SK-N-SH (cell line): ENCODE results near the gene ANKRD44. TPM values are rescaled to one million over a fixed set of nuclear protein-coding genes. Genes with fewer than 3 reads are reported as not detected.

Experiments
- CTCF ChIA-PET: fragments of 300-600, 350-600 bp; formaldehyde crosslinking; extraction: SDS; loops from one replicate; lab custom pipeline; 2021; lab: Yijun Ruan, JAX
- POLR2A ChIA-PET: fragments of 350-600 bp; sonication (Branson Sonifier 250); formaldehyde crosslinking; extraction: SDS; loops from one replicate; lab custom pipeline; 2020; ENCODE audit warnings: antibody characterized with exemption, inconsistent platforms; lab: Yijun Ruan, JAX
- DNase-seq: peaks from one replicate; pipeline ENCODE4 v3.0.0; 2012
- H2AFZ ChIP-seq: fragments of 200-600 bp; sonication (generic); 2 replicates; pipeline ENCODE4 v1.8.1; 2016; ENCODE audit warnings: antibody characterized with exemption, mild to moderate bottlenecking, low read depth
- H3F3A ChIP-seq: fragments of 200-600 bp; sonication (generic); replicated peaks from 2 replicates; pipeline ENCODE3; 2016; ENCODE audit warnings: antibody characterized with exemption, mild to moderate bottlenecking; ENCODE audit not compliant: insufficient read depth
- H3K27ac ChIP-seq, 2 experiments: fragments of 200-500 bp in 1 of 2; fragments of 200-600 bp in 1 of 2; sonication (Bioruptor generic) in 1 of 2; sonication (generic), shearing (Covaris generic) in 1 of 2; 2 replicates each; pipeline versions ENCODE4 v1.5.1 to v1.6.1; 2014 to 2016; ENCODE audit warnings: low read depth in 2 of 2, inconsistent platforms in 1 of 2, low read length in 1 of 2, mild to moderate bottlenecking in 1 of 2, mixed read lengths in 1 of 2
- H3K27me3 ChIP-seq: fragments of 200-600 bp; sonication (generic), shearing (Covaris generic); 2 replicates; pipeline ENCODE4 v1.6.1; 2016; ENCODE audit warnings: mixed run types; ENCODE audit not compliant: insufficient read depth
- H3K36me3 ChIP-seq, 2 experiments: fragments of 200-500 bp in 1 of 2; fragments of 200-600 bp in 1 of 2; sonication (Bioruptor generic) in 1 of 2; sonication (generic) in 1 of 2; replicated peaks in 1 of 2; 2 replicates each; pipeline versions ENCODE3 to v1.5.1; 2014 to 2016; ENCODE audit warnings: low read length in 1 of 2, mild to moderate bottlenecking in 1 of 2; ENCODE audit not compliant: insufficient read depth in 2 of 2, control insufficient read depth in 1 of 2
- H3K4me1 ChIP-seq, 2 experiments: fragments of 200-500 bp in 1 of 2; fragments of 200-600 bp in 1 of 2; sonication (Bioruptor generic) in 1 of 2; sonication (generic), shearing (Covaris generic) in 1 of 2; 2 replicates each; pipeline versions ENCODE4 v1.5.1 to v1.6.1; 2014 to 2016; ENCODE audit warnings: low read depth in 1 of 2, low read length in 1 of 2, mixed run types in 1 of 2; ENCODE audit not compliant: insufficient read depth in 2 of 2, control insufficient read depth in 1 of 2
- H3K4me2 ChIP-seq: fragments of 200-600 bp; sonication (generic), shearing (Covaris generic); 2 replicates; pipeline ENCODE4 v1.6.1; 2017; ENCODE audit warnings: mixed run types
- H3K4me3 ChIP-seq, 2 experiments: fragments of 200-500 bp in 1 of 2; fragments of 200-600 bp in 1 of 2; sonication (Bioruptor generic) in 1 of 2; sonication (generic), shearing (Covaris generic) in 1 of 2; 2 replicates each; pipeline versions ENCODE4 v1.5.1 to v1.8.1; 2014 to 2016; ENCODE audit warnings: low read depth in 2 of 2, inconsistent platforms in 1 of 2, low read length in 1 of 2, mild to moderate bottlenecking in 1 of 2, mixed read lengths in 1 of 2, moderate library complexity in 1 of 2
- H3K79me2 ChIP-seq: fragments of 200-600 bp; sonication (generic); 2 replicates; pipeline ENCODE4 v1.8.1; 2017; ENCODE audit warnings: mild to moderate bottlenecking; ENCODE audit not compliant: insufficient read depth
- H3K9ac ChIP-seq: fragments of 200-600 bp; sonication (generic); 2 replicates; pipeline ENCODE4 v1.6.1; 2017; ENCODE audit warnings: mixed run types
- H3K9me2 ChIP-seq: fragments of 200-600 bp; sonication (generic); 2 replicates; pipeline ENCODE4 v1.6.1; 2017; ENCODE audit warnings: mixed run types
- H3K9me3 ChIP-seq: fragments of 200-600 bp; sonication (generic); 2 replicates; pipeline ENCODE4 v1.6.1; 2017; ENCODE audit warnings: mixed run types, mild to moderate bottlenecking, moderate library complexity
- H4K20me1 ChIP-seq: fragments of 200-600 bp; sonication (generic); 2 replicates; pipeline ENCODE4 v1.6.1; 2017; ENCODE audit warnings: mild to moderate bottlenecking, mixed run types; ENCODE audit not compliant: insufficient read depth
- FOXJ3 ChIP-seq: sonication (generic); formaldehyde crosslinking; IDR thresholded peaks from 2 replicates; pipeline ENCODE4 v1.5.1; 2020; ENCODE audit warnings: mild to moderate bottlenecking, missing genetic modification reagents
- FOXM1 ChIP-seq: IDR thresholded peaks from 2 replicates; pipeline ENCODE4 v1.4.0; 2012; ENCODE audit warnings: low read depth, mild to moderate bottlenecking
- GABPA ChIP-seq: IDR thresholded peaks from 2 replicates; pipeline ENCODE4 v1.4.0; 2012; ENCODE audit warnings: low read depth, mild to moderate bottlenecking
- MEF2A ChIP-seq: IDR thresholded peaks from 2 replicates; pipeline ENCODE4 v1.4.0; 2012; ENCODE audit warnings: low read depth, borderline replicate concordance
- MXI1 ChIP-seq: IDR thresholded peaks from 2 replicates; pipeline ENCODE4 v1.6.1; 2012; ENCODE audit warnings: mild to moderate bottlenecking, low read depth, low read length, improper control_type of control experiment
- NFIC ChIP-seq: IDR thresholded peaks from 2 replicates; pipeline ENCODE4 v1.4.0; 2012; ENCODE audit warnings: borderline replicate concordance
- NRF1 ChIP-seq: IDR thresholded peaks from 2 replicates; pipeline ENCODE4 v1.6.1; 2012; ENCODE audit warnings: low read depth, mild to moderate bottlenecking, low read length
- POLR2AphosphoS5 ChIP-seq: IDR thresholded peaks from 2 replicates; pipeline ENCODE4 v1.6.1; 2012; ENCODE audit warnings: low read depth, low read length
- RCOR1 ChIP-seq: fragments of 150-350 bp; IDR thresholded peaks from 2 replicates; pipeline ENCODE4 v1.6.1; 2017; ENCODE audit warnings: antibody characterized with exemption, low read length
- SIN3A ChIP-seq: IDR thresholded peaks from 2 replicates; pipeline ENCODE4 v1.6.1; 2012; ENCODE audit warnings: low read depth, mild to moderate bottlenecking, low read length, moderate library complexity, borderline replicate concordance
- TCF12 ChIP-seq: IDR thresholded peaks from 2 replicates; pipeline ENCODE4 v1.4.0; 2012
- TEAD4 ChIP-seq: IDR thresholded peaks from 2 replicates; pipeline ENCODE4 v1.4.0; 2012; ENCODE audit warnings: mild to moderate bottlenecking, borderline replicate concordance; ENCODE audit not compliant: insufficient read depth
- WGBS: methylation state at CpG from one replicate; pipeline ENCODE4 v1.1.6; 2017; ENCODE audit warnings: low lambda C conversion rate; 5-methylcytosine and 5-hydroxymethylcytosine counted together
- polyA plus RNA-seq, 3 experiments: library from polyadenylated mRNA; depleted of rRNA; stranded (reverse); fragments of >200 nt; gene quantifications; 2 replicates each; pipeline ENCODE4 v1.2.3, GENCODE V29; 2012
- TF ChIP-seq, protein P1 (sequence below): fragments of 150-350 bp; IDR thresholded peaks from 2 replicates; pipeline ENCODE4 v1.6.1; 2017; ENCODE audit warnings: antibody characterized with exemption, low read length, low read depth, borderline replicate concordance
- TF ChIP-seq, protein P2 (sequence below): IDR thresholded peaks from 2 replicates; pipeline ENCODE4 v1.4.0; 2012; ENCODE audit warnings: low read depth, borderline replicate concordance
- TF ChIP-seq, protein P3 (sequence below): fragments of 200-600 bp; sonication (generic); IDR thresholded peaks from 2 replicates; pipeline ENCODE4 v1.6.1; 2017; ENCODE audit warnings: antibody characterized with exemption, mild to moderate bottlenecking, moderate library complexity
- TF ChIP-seq, protein P4 (sequence below): IDR thresholded peaks from 2 replicates; pipeline ENCODE4 v1.4.0; 2012; ENCODE audit warnings: low read depth

Gene ANKRD44
- polyA plus RNA-seq, 1 of the 3 experiments (the other 2 are of a cell fraction), result 12.5 TPM

DNA sequence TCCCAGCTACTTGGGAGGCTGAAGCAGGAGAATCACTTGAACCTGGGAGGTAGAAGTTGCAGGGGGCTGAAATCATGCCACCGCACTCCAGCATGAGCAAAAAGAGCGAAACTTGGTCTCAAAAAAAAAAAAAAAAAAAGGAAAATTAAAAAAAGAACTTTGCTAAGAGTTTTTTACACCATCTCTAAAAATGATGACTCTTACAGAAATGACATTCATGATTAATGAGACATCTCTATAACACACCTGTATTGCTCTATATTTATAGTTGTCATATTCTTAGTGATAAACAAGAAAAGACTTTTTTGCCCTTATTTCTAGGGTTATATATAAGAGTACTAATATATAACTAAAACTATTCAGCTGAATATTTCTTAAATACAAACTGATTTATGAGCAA, 34.4 kb downstream of the ANKRD44 start:
- WGBS, result 98% methylated on average over 2 of the region's 2 CpGs
- no peak for TF ChIP-seq RCOR1
- TF ChIP-seq, protein P1, sequence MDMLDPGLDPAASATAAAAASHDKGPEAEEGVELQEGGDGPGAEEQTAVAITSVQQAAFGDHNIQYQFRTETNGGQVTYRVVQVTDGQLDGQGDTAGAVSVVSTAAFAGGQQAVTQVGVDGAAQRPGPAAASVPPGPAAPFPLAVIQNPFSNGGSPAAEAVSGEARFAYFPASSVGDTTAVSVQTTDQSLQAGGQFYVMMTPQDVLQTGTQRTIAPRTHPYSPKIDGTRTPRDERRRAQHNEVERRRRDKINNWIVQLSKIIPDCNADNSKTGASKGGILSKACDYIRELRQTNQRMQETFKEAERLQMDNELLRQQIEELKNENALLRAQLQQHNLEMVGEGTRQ, result no peak
- TF ChIP-seq SIN3A, result no peak
- TF ChIP-seq MXI1, result no peak
- no peak for TF ChIP-seq GABPA
- TF ChIP-seq MEF2A, result no peak
- no peak for TF ChIP-seq POLR2AphosphoS5
- no peak for TF ChIP-seq NFIC
- TF ChIP-seq, protein P2, sequence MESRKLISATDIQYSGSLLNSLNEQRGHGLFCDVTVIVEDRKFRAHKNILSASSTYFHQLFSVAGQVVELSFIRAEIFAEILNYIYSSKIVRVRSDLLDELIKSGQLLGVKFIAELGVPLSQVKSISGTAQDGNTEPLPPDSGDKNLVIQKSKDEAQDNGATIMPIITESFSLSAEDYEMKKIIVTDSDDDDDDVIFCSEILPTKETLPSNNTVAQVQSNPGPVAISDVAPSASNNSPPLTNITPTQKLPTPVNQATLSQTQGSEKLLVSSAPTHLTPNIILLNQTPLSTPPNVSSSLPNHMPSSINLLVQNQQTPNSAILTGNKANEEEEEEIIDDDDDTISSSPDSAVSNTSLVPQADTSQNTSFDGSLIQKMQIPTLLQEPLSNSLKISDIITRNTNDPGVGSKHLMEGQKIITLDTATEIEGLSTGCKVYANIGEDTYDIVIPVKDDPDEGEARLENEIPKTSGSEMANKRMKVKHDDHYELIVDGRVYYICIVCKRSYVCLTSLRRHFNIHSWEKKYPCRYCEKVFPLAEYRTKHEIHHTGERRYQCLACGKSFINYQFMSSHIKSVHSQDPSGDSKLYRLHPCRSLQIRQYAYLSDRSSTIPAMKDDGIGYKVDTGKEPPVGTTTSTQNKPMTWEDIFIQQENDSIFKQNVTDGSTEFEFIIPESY, result no peak
- TF ChIP-seq TCF12, result no peak
- no peak for TF ChIP-seq NRF1
- TF ChIP-seq, protein P3, sequence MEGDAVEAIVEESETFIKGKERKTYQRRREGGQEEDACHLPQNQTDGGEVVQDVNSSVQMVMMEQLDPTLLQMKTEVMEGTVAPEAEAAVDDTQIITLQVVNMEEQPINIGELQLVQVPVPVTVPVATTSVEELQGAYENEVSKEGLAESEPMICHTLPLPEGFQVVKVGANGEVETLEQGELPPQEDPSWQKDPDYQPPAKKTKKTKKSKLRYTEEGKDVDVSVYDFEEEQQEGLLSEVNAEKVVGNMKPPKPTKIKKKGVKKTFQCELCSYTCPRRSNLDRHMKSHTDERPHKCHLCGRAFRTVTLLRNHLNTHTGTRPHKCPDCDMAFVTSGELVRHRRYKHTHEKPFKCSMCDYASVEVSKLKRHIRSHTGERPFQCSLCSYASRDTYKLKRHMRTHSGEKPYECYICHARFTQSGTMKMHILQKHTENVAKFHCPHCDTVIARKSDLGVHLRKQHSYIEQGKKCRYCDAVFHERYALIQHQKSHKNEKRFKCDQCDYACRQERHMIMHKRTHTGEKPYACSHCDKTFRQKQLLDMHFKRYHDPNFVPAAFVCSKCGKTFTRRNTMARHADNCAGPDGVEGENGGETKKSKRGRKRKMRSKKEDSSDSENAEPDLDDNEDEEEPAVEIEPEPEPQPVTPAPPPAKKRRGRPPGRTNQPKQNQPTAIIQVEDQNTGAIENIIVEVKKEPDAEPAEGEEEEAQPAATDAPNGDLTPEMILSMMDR, result no peak
- TF ChIP-seq, protein P4, sequence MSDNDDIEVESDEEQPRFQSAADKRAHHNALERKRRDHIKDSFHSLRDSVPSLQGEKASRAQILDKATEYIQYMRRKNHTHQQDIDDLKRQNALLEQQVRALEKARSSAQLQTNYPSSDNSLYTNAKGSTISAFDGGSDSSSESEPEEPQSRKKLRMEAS, result no peak
- no peak for TF ChIP-seq FOXJ3 (CRISPR knock-in tag)
- no peak for TF ChIP-seq FOXM1
- no peak for TF ChIP-seq TEAD4
- Histone ChIP-seq H3K79me2 (no peaks in the 10 kb centered on the region), H3K9me3 (no peaks in the 10 kb centered on the region), H3K27me3 (no peaks in the 10 kb centered on the region), H3K4me2 (no peak overlapping the region), H3K9me2 (no peaks in the 10 kb centered on the region), H3F3A (no peaks in the 10 kb centered on the region), H4K20me1 (no peaks in the 10 kb centered on the region), H3K4me3 (no peak overlapping the region), H3K4me1 (peaks cover 0 to 50% of the 10 kb centered on the region in 2 experiments; a peak in 2 of 4 replicates), H2AFZ (no peak overlapping the region), H3K27ac (no peak overlapping the region), H3K9ac (no peak overlapping the region), H3K36me3 (no peaks in the 10 kb centered on the region)
- ChIA-PET POLR2A (no interaction called here), CTCF (interaction anchor here (2.0 kb wide), 1 partner anchor 32 kb away, joined by 7 read pairs; no protein-coding TSS in a partner anchor)
- no peak for DNase-seq
